ENCODE measurements around the gene TBXAS1.

Gene TBXAS1

GRCh38 chr7:140053812-140054539 is 224.9 kb downstream of the TBXAS1 start:
- no peaks in the 10 kb centered on the region for H3K36me3 ChIP-seq (replicated peaks; ENCODE audit: insufficient read depth, low read length)
- no peak overlapping the region for H3K9ac ChIP-seq (ENCODE audit: low read length)
- H3K27me3 ChIP-seq (replicated peaks; ENCODE audit: insufficient read depth, low read length), result 0 out of 2 replicates have a peak, but pooled peaks cover 6% of the 10 kb centered on the region
- peak; percentile 73 for DNase-seq
- H3K4me1 ChIP-seq (ENCODE audit: low read length), result peaks cover 30% of the 10 kb centered on the region
- TF ChIP-seq CTCF (IDR thresholded peaks at IDR 0.05; ENCODE audit: low read length), result no peak
- no peak for TF ChIP-seq EZH2 (optimal IDR thresholded peaks at IDR 0.05; ENCODE audit: low read depth, low read length)
- no peak for TF ChIP-seq EZH2phosphoT487 (IDR thresholded peaks at IDR 0.05; ENCODE audit: low read length)
- H3K9me3 ChIP-seq (replicated peaks; ENCODE audit: insufficient read depth, low read length), result no peaks in the 10 kb centered on the region
- H3K4me3 ChIP-seq (ENCODE audit: low read length), result peak overlapping the region; percentile 5; the same call in 1 of the 2 replicates
- peaks cover 20% of the 10 kb centered on the region; the same call in 1 of the 2 replicates for H3F3A ChIP-seq (ENCODE audit: insufficient read depth, low read length)
- H3K79me2 ChIP-seq (ENCODE audit: low read length), result no peaks in the 10 kb centered on the region
- no peak overlapping the region for H2AFZ ChIP-seq (ENCODE audit: low read length)
- H3K4me2 ChIP-seq (ENCODE audit: low read depth, low read length), result peak overlapping the region; percentile 31
- H4K20me1 ChIP-seq (ENCODE audit: insufficient read depth, low read length), result no peaks in the 10 kb centered on the region
- no peaks in the 10 kb centered on the region for H3K9me2 ChIP-seq (replicated peaks; ENCODE audit: insufficient read depth, low read length)
- H3K27ac ChIP-seq (ENCODE audit: low read length), result no peak overlapping the region

- Histone ChIP-seq H3K4me2 (ENCODE audit: low read depth, low read length) (no peak overlapping the region), H3K9me3 (replicated peaks; ENCODE audit: insufficient read depth, low read length) (no peaks in the 10 kb centered on the region), H3K36me3 (replicated peaks; ENCODE audit: insufficient read depth, low read length) (no peaks in the 10 kb centered on the region), H2AFZ (ENCODE audit: low read length) (no peak overlapping the region), H3K79me2 (ENCODE audit: low read length) (no peaks in the 10 kb centered on the region), H3K27ac (ENCODE audit: low read length) (no peak overlapping the region), H3K4me1 (ENCODE audit: low read length) (peaks cover 23% of the 10 kb centered on the region), H3F3A (ENCODE audit: insufficient read depth, low read length) (0 out of 2 replicates have a peak, but pooled peaks cover 13% of the 10 kb centered on the region), H3K9ac (ENCODE audit: low read length) (no peak overlapping the region), H3K9me2 (replicated peaks; ENCODE audit: insufficient read depth, low read length) (no peaks in the 10 kb centered on the region), H3K4me3 (ENCODE audit: low read length) (no peak overlapping the region), H3K27me3 (replicated peaks; ENCODE audit: insufficient read depth, low read length) (0 out of 2 replicates have a peak, but pooled peaks cover 6% of the 10 kb centered on the region), H4K20me1 (ENCODE audit: insufficient read depth, low read length) (no peaks in the 10 kb centered on the region)
- TF ChIP-seq EZH2phosphoT487 (IDR thresholded peaks at IDR 0.05; ENCODE audit: low read length), result no peak
- no peak for TF ChIP-seq EZH2 (optimal IDR thresholded peaks at IDR 0.05; ENCODE audit: low read depth, low read length)
- no peak for TF ChIP-seq CTCF (IDR thresholded peaks at IDR 0.05; ENCODE audit: low read length)
- DNase-seq, result no peak
Observed at GRCh38 chr7:140054751-140055150, 225.7 kb downstream of the TBXAS1 start.

GRCh38 chr7:140055833-140056232 is 226.8 kb downstream of the TBXAS1 start:
- Histone ChIP-seq H2AFZ (ENCODE audit: low read length) (no peak overlapping the region), H3K27me3 (replicated peaks; ENCODE audit: insufficient read depth, low read length) (0 out of 2 replicates have a peak, but pooled peaks cover 6% of the 10 kb centered on the region), H3K4me3 (ENCODE audit: low read length) (no peak overlapping the region), H3K9ac (ENCODE audit: low read length) (no peak overlapping the region), H3K36me3 (replicated peaks; ENCODE audit: insufficient read depth, low read length) (no peaks in the 10 kb centered on the region), H3K9me3 (replicated peaks; ENCODE audit: insufficient read depth, low read length) (no peaks in the 10 kb centered on the region), H4K20me1 (ENCODE audit: insufficient read depth, low read length) (no peaks in the 10 kb centered on the region), H3K27ac (ENCODE audit: low read length) (no peak overlapping the region), H3K4me2 (ENCODE audit: low read depth, low read length) (no peak overlapping the region), H3F3A (ENCODE audit: insufficient read depth, low read length) (0 out of 2 replicates have a peak, but pooled peaks cover 11% of the 10 kb centered on the region), H3K79me2 (ENCODE audit: low read length) (no peaks in the 10 kb centered on the region), H3K9me2 (replicated peaks; ENCODE audit: insufficient read depth, low read length) (no peaks in the 10 kb centered on the region), H3K4me1 (ENCODE audit: low read length) (peaks cover 16% of the 10 kb centered on the region)
- TF ChIP-seq EZH2 (optimal IDR thresholded peaks at IDR 0.05; ENCODE audit: low read depth, low read length), result no peak
- no peak for TF ChIP-seq EZH2phosphoT487 (IDR thresholded peaks at IDR 0.05; ENCODE audit: low read length)
- no peak for TF ChIP-seq CTCF (IDR thresholded peaks at IDR 0.05; ENCODE audit: low read length)
- DNase-seq, result no peak
